Fibroblast of skin of right quadriceps (primary cell): ENCODE results near the gene CTSD.
"Not testable (repeated sequence)": the region's sequence is repeated elsewhere in the genome, so short reads cannot be mapped to it uniquely, and the experiment has no call there.

Experiments used
- DNase-seq: peaks from one replicate; pipeline ENCODE4 v3.0.0-alpha.2; 2013

CTSD gene

DNA sequence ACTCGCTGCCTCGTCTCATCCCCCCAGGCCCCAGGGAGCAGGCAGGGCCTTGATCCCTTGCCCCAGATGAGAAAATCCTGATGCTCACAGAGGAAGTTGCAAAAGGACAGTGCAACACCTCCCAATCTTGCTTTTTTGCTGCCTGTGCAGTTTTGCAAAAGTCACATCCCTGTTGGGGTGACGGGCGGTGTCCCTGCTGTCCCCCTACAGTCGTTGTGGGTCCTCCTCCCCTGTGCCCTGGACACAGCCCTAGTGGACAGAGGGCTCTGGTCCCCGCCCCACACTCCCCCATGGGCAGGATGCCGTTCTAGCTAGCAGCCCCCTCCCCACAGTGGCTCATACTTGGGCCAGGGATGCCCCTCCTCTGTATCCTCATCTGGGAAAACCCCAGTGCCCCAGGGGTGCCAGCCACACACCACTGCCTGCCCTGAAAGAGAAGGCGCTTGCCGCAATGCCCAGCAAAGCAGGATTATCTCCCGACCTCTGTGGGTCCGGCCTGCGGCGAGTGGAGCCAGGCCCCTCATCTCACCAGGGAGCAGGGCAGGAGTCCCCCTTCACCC is 18.4 kb upstream of the CTSD start:
- DNase-seq = no peak

DNA sequence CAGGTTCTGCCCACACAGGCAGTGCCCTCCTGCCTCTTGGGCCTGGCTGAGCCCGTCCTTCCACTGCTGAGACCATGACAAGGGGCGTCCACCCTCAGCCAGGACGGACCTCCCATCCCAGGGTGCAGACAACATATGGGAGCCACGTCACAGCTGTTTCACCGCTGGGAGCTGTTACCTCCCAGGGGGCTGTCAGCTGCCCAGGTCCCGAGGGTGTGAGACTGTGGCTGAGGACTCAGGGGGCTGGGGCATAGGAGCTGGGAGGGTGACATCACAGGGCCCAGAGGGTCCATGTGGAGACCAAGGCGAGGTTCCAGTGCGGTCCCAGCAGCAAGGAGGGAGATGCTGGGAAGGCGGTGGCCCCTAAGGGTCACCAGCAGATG is 17.9 kb upstream of the CTSD start:
- DNase-seq = no peak

DNA sequence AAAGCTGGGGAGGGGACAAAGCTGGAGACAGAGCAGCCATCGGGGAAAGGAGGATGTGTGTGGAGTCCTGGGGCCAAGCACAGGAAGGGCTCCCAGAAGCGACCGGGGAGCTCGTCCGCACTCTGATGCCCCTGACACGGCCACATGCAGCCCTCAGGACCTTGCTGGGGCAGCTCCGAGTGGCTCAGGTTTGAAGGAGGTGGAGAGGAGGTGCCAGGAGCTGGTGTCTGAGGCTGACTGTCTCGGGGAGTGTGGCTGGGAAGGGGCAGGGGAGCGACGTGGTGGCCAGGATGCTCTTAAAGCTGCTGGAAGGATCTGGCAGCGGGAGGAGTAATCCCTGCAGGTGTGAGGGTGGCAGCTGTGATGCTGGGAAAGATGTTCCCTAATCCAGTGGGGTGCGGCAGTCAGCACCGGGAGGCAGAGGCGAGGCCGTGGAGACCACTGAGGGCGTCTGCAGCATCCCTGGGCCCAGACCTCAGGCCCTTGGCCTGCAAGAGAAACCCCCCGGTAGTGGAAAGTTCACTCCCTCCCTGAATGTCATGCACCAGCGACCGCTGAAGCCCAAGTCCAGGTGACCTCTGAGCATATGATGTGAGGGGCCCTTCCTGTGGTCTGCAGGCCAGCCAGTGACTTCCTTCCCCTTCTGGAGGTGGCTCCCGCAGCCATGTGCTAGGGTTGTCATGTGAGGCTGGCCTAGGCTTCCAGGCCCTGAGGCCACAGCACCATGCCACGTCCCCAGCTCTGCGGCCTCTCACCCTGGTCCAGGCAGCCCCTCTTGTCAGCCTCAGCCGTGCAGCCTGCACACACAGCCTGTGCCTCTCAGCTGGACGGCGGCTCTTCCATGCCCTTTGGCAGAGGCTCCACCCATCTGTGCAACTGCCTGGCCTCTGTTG is 17.2 kb upstream of the CTSD start:
- DNase-seq = no peak

DNA sequence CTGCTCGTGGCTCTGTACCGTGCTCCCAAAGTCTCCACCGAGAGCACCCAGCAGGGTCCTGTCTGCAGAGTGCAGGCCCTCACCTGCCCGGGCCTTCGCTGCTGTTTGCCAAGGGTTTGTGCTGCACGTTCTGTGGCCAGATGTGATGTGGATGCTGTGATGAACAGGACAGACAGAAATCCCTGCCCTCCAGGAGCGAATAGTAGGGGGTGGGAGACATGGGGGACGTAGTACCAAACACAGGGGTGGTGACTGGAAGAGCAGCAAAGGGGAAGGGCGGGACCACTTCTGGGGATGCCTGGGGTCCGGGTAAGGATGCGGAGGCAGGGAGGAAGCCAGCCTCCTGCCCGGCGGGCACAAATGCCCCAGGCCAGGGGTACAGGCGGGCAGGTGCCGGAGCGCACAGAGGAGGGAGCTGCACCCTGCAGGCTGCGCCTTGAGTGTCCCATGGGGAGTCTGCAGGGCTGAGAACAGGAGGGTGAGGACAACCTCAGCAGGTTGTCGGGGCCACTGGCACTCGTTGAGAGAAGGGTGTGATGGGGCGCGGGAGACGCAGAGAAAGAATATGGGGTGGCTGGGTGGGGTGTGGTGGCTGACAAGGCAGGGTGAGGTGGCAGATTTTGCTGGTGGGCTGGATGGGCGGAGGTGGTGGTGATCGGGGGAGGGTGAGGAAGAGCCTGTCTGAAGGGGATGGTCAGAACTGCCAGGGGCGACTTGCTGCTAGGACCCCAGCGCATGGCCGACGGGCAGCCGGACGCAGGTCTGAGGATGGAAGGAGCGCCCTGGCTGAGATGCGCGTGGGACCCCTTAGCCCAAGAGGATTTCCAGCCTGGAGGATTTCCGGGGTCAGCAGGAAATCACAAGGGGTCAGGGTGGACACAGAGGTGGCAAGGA is 16.3 kb upstream of the CTSD start:
- DNase-seq = no peak

DNA sequence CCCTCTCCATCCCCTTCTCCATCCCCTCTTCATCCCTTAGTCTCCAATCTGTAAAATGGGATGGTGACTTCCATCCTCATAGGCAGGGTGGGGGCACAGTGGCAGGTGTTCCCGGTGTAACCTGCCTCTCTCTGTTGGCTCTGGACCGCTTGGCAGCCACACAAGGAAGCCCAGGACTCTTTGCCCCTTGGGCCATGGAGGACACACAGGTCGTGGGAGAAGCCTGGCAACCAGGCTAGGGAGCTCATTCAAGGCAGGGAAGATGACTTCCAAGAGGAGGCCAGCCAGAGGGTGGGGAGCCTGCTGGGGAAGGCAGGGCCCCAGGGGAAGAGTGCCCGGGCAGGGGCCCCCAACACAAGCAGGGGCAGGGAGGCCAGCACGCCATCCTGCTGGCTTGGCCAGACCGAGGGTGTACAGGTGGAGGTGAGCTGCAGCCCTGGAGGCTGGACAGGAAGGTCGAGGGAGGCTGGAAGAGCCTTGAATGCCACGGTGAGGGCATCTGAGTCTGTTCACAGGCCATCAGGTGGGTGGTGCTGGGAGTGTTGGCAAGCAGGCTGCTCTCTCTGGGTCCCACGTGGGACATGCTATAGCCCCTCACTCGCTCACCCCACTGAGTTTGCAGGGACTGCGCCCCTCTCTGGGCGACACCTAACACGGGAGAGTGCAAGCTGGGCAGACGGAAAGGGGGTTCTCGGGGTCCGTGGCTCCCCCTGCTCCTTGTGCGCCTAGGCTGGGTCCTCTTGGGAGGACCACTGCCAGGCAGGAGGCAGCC is 15.5 kb upstream of the CTSD start:
- no peak for DNase-seq

DNA sequence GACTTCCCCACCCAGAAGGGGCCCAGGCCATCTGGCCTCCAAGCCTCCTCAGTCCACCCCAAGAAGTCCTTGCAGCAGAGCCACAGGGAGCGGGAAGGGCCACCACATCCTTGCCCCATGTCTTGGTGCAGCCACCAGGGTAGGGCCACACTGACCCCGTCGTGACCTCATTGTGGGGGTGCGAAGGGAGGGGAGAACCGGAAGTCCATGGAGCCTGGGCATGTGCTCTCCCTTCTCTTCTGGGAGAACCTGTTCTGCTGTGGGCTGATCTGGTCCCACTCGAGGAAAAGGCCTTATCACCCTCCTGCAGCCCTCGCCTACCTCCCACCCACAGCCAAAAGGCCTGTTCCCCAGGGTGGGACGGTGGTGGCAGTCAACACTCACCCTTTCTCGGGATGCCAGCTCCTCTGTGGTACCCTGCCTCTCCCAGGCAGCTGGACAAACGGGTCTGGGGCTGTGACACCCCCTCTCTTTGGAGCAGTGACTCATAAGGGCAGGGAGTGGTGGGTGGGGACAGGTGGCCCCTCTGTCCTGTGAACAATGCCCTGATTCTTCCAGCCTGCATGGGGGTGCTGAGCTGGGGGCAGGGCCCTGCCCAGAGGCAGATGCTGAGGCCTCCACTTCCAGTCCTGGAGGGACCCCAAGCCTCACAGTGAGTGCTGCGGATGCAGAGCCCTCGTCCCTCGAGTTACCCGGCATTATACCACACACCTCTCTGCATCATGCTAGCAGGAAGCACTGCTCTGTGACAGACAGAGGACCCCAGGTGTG is 14.6 kb upstream of the CTSD start:
- no peak for DNase-seq

DNA sequence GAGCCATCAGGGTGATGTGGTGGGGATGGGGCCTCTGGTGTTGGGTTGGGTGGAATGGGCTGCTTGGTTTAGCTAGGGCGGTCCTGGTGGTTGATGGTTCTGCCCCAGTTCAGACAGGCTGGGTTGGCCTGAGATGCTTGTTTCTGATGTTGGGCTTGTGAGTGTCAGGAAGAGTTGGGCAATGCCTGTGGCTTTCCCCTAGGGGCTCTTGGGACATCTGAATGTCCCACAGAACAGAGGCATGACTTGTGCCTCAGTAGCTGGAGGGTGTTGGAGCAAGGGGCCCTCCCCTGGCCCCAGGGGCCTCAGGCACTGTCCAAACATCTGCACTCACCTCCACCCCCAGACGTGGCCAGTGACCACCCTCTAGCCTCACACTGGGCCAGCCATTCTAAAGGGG is 14.0 kb upstream of the CTSD start:
- no peak for DNase-seq

DNA sequence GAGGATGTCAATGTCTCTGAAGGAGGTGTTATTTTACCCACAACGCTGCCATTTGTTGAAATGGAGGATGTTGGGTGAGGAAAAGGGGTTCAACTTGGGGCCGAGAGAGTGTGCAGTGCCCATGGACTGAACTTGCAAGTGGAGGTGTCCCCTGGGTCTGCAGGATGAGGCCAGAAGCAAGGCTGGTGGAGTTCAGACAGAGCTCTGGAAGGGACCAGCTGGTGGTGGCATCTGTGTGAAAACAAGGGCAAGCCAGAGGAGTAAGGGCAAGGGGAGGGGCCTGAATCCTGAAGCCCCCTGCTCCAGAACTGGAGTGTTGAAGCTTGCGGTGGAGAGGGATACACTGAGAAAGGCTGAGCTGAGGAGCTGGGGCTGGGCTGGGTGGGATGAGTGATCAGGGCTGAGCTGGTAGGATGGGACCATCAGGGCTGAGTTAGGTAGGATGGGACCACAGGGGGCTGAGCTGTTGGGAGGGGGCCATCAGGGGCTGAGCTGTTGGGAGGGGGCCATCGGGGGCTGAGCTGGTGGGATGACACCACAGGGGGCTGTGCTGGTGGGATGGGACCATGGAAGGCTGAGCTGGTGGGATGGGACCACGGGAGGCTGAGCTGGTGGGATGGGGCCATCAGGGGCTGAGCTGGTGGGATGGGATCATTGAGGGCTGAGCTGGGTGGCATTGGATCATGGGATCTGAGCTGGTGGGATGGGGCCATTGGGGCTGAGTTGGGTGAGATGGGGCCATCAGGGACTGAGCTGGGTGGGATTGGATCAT is 13.4 kb upstream of the CTSD start:
- DNase-seq = no peak

DNA sequence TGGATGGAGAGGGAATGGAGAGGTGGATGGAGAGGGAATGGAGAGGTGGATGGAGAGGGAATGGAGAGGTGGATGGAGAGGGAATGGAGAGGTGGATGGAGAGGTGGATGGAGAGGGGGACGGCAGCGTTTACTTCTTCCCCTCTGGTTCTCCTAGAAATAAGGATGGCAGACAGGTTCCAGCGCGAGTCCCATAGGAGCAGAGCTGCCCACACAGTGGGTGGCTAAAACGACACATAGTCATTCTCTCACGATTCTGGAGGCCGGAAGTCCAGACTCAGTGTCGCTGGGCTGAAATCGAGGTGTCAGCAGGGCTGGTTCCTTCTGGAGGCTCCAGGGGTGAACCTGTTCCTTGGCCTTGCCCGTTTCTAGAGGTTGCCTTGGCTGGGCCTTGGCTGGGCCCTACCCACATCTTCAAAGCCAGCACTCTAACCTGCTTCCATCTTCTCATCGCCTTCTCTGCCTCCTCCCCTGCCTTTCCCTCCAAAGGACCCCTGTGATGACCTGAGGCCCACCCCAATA is 12.7 kb upstream of the CTSD start:
- no peak for DNase-seq

DNA sequence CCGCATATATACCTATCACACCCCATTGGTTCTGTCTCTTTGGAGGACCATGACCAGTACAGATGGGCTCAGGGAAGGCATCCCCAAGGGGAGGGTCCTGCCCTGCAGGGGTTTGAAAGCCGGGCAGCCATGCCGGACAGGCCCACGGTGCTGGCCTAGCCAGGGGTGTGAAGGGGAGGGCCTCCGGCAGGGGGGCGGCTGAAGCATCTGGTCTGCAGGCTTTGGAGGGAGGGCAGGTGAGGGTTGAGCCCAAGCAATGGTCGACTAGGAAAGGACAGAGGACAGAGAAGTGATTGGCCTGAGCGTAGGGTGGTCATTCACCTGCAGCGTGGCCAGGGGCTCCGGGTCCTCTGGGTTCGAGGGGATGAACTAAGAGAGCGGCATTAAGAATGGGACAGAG is 11.2 kb upstream of the CTSD start:
- DNase-seq = no peak

DNA sequence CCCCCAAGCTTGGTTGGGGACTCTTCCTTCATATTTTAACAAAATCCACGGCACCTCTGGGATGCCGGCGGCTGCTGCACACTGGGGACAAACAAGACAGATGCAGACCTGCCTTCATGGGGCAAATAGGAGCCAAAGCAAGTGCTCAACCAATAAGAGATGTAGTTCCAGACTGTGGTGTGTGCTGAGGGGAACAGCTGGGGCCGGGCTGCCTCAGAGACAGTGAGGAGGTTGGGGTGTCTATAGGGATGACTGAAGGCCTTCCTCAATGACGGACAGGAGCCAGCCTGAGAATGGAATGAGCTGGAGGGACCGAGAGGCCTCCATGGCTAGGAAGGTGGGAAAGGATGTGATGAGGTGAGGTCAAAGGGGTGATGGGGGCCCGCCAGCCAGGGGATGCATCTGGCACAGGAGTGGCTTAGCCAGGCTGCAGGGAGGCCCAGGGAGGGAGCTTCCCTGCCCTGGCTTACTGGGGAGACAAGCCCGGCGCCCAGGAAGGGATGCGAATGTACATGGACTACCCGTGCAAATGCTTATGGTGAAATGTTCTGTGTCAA is 10.3 kb upstream of the CTSD start:
- no peak for DNase-seq

DNA sequence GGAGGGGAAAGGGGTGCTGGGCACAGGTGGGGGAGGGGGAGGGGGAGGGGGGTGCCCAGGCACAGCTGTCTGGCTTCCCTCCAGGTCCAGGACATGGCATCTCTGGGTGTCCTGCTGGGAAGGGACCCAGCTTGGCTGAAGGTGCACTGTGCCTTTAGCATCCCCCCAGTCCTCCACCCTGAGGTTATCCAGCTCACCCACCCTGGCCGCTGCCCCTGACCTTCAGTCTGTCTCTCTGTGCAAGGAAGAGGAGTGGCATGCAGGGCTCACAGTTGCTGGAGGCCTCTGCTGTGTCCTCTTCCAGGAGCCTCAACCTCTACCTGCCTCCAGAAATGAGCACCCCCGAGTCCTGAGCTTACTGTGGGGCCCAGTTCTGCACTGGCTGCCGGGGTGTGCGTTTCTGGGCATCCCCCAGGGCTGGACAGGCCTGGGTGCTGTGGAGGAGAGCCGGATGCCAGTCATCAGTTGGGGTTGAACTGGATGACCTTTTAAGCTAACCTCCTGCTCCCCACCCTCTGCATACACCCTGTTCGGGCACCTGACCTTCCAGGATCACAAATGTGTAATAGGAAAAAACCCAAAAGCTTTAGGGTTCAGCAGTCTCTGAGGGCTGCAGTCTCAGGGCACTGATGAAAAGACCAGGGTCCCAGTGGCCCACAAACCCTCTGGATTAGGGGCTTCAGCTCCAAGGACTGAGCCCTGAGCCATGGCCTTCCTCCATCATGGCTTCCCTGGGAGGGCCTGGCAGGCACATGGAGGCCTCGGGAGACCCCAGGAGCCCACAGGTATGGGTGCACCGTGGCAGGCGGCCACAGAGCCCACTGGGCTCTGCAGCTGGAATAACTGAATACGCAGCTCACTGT is 9.6 kb upstream of the CTSD start:
- DNase-seq = no peak

DNA sequence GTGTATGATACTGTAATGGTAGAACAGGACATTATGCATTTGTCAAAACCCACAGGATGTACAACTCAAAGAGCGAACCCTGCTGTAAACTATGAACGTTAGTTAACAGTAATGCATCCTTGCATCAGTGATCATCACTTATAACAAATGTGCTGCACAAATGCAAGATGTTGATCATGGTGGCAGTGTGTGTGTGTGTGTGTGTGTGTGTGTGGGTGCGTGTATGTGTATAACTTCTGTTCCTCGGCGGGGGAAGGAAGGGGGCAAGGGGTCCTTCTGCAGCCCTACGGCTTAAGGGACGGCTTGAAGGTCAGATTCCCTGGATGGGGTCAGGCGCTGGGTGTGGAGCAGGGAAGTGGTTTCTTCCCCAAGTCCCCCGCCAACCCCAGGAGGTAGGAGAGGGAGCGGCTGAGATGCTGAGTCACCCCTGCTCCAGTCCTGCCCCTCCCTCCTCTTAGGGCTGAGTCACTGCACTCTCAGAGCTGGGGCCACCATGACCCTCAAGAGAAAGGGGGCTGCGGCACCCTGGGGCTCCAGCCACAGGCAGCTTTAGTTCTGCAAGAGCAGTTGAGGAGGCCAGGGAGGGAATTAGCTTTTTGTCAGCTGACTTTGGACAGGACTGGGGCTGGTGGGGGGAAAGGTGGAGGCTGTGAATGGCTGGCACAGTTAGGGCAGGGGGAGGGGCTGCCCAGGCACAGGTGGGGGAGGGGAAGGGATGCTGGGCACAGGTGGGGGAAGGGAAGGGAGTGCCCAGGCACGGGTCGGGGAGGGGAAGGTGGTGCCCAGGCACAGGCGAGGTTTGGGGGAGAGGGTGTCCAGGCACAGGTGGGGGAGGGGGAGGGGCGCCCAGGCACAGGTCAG is 8.8 kb upstream of the CTSD start:
- peak; percentile 95 for DNase-seq

DNA sequence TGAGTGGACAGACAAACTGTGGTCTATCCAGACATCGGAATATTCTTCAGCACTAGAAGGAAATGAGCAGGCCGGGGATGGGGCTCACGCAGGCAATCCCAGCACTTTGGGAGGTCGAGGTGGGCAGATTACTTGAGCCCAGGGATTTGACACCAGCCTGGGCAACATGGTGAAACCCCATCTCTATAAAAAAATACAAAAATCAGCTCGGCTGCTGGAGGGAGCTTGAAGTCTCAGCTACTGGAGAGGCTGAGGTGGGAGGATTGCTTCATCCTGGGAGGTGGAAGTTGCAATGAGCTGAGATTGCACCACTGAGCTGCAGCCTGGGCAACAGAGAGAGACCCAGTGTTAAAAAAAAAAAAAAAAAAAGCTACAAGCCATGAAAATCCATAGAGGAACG is 8.0 kb upstream of the CTSD start:
- peak; percentile 71 for DNase-seq

DNA sequence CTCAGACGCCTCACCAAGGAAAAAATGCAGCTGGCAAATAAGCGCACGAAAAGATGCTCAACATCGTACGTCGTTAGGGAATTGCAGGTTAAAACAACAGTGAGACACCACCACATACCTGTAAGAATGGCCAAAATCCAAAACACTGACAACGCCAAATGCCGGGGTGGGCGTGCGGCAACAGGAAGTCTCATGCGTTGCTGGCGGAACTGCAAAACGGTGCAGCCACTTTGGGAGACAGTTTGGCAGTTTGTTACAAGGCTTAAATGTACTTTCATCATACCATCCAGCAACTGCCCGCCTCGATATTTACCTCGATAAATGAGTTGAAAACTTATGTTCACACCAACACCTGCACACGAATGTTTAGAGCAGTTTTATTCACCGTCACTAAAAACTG is 7.5 kb upstream of the CTSD start:
- DNase-seq = no peak

DNA sequence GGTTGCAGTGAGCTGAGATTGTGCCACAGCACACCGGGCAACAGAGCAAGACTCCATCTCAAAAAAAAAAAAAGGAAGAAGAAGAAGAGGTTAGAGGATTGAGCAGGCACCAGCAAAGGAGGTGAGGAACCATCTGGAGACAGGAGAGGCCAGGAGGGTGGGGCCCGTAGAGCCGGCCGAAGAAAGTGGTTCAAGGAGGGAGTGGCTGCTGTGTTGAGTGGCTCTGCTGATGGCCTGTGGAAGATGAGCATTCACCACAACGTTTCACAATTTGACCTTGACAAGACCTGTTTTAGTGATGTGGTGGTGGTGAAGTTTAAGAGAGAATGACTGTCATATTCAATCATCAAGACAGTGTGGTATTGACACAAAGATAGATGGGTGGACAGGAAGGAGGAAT is 6.8 kb upstream of the CTSD start:
- DNase-seq = no peak

DNA sequence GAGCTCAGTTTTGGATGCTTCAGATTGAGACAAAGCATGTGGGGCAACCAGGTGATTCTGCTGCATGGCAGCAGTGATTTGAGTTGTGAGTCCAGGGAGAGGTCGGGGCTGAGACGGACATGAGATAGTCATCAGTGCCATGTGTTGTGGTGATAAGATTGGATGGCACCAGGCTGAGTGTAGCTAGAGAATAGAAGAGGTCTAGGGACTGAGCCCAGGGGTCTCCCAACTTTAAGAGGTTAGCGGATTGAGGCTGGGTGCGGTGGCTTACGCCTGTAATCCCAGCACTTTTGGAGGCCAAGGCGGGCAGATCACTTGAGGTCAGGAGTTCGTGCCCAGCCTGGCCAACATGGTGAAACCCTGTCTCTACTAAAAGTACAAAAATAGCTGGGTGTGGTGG is 6.3 kb upstream of the CTSD start:
- DNase-seq = no peak

DNA sequence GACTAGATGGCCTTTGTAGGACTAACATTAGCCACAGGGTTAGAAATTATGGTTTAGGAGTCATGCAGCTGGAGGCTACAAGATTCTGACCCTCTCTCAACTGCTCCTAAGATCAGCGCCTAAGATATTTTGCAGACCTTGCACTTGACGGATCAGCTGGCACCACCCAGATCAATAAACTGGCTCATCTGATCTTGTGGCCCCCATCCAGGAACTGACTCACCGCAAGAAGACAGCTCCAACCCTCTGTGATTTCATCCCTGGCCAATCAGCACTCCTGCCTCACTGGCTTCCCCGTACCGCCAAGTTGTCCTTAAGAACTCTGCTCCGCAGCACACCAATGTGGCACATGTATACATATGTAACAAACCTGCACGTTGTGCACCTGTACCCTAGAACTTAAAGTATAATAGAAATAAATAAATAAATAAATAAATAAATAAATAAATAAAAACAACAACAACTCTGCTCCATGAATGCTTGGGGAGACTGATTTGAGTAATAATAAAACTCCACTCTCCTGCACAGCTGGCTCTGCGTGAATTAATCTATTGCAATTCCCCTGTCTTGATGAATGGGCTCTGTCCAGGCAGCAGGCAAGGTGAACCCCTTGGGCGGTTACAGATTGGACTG is 5.7 kb upstream of the CTSD start:
- DNase-seq = not testable (repeated sequence)
